Adrenal gland (tissue), 12 donors: Measurements from ENCODE around the gene NTSR2. TPM values are rescaled to one million over a fixed set of nuclear protein-coding genes. Genes with fewer than 3 reads are reported as not detected.

ENCODE experiments used
- DNase-seq, 7 donors: peaks; one replicate each; pipeline ENCODE4 v3.0.0-alpha.2; 2019 to 2020
- H3K27ac ChIP-seq, 5 donors: fragments of 200-600 bp; sonication (generic) in 4 of 5; 1 replicate in 3 of 5; 2 replicates in 2 of 5; pipeline versions ENCODE4 v1.5.1 to v1.8.0; 2016 to 2020; ENCODE audit warnings: mild to moderate bottlenecking in 1 of 5
- H3K27me3 ChIP-seq: fragments of 200-600 bp; 2 replicates; pipeline ENCODE4 v1.8.0; 2021
- H3K36me3 ChIP-seq, 2 donors: fragments of 200-600 bp; replicated peaks in 1 of 2; 1 replicate in 1 of 2; 2 replicates in 1 of 2; pipeline versions ENCODE4 v1.5.1 to v1.8.0; 2018 to 2022
- H3K4me1 ChIP-seq, 2 donors: fragments of 200-600 bp; replicated peaks in 1 of 2; 1 replicate in 1 of 2; 2 replicates in 1 of 2; pipeline versions ENCODE4 v1.5.1 to v1.8.0; 2018 to 2021
- H3K4me3 ChIP-seq, 4 donors: fragments of 200-600 bp; sonication (generic) in 3 of 4; one replicate each; pipeline ENCODE4 v1.5.1; 2016 to 2018
- H3K9me3 ChIP-seq, 3 donors: fragments of 200-600 bp; sonication (generic) in 1 of 3; replicated peaks in 1 of 3; 1 replicate in 2 of 3; 2 replicates in 1 of 3; pipeline versions ENCODE4 v1.5.1 to v1.8.0; 2016 to 2021
- POLR2A ChIP-seq, 2 donors: fragments of 450-650 bp; IDR thresholded peaks; one replicate each; pipeline ENCODE4 v1.6.1; 2017; ENCODE audit warnings: antibody characterized with exemption in 2 of 2, mild to moderate bottlenecking in 2 of 2, moderate library complexity in 1 of 2
- WGBS, 4 donors: extraction: QIAGEN DNeasy Blood & Tissue Kit in 2 of 4; methylation state at CpG; one replicate each; pipeline versions ENCODE4 v1.1.5 to v1.1.7; 2013 to 2017; 5-methylcytosine and 5-hydroxymethylcytosine counted together
- intact Hi-C, 2 donors: fragments of 100-400 bp; cut with DNase I; formaldehyde crosslinking; loops; one replicate each; pipeline versions ENCODE4 v1.14.1 to v1.15.0; 2022 to 2023
- polyA plus RNA-seq, 3 donors: library from polyadenylated mRNA; stranded (reverse); fragments of 200-250 nt in 2 of 3; fragments of 350-450 nt in 1 of 3; fragmentation: Illumina TruSeq in 1 of 3; extraction: RNeasy Lipid Tissue Mini Kit (QIAGEN cat#74804) in 1 of 3; gene quantifications; one replicate each; pipeline ENCODE4 v1.2.3, GENCODE V29; 2013 to 2014
- total RNA-seq, 9 donors: library from RNA; depleted of rRNA in 4 of 9; stranded (reverse); fragments of >200 nt in 4 of 9; fragments of 120-200 nt in 1 of 9; fragmentation: NEBNext Ultra II Directional in 1 of 9; extraction: Animal tissue kit (Norgen Biotek cat#: 25700) in 1 of 9; gene quantifications; one replicate each; pipeline versions ENCODE4 v1.1.0 to v1.2.4, GENCODE V29; 2013 to 2023
- TF ChIP-seq, protein P1 (sequence below), 6 experiments: fragments of 450-650 bp in 4 of 6; fragments of 200-600 bp in 2 of 6; sonication (generic) in 1 of 6; IDR thresholded peaks; 1 replicate in 5 of 6; 2 replicates in 1 of 6; pipeline versions ENCODE4 v1.5.1 to v1.8.0; 2016 to 2021; ENCODE audit warnings: antibody characterized with exemption in 6 of 6, mild to moderate bottlenecking in 2 of 6, moderate library complexity in 1 of 6
- donor health status: healthy with polysubstance abuse.
- donor health status: Bipolar disorder and iron deficiency.
- donor health status: DM: yes; HTN: yes; CAD: no.
- donor health status: DM: no; HTN: no; CAD: no.
- donor health status: DM: no; HTN: no; CAD: no.
- donor health status: DM: yes; HTN: yes; CAD: no.

NTSR2 gene
- total and polyA plus RNA-seq, 12 donors: 0.06 to 10.3 (median 1.1) TPM

DNA sequence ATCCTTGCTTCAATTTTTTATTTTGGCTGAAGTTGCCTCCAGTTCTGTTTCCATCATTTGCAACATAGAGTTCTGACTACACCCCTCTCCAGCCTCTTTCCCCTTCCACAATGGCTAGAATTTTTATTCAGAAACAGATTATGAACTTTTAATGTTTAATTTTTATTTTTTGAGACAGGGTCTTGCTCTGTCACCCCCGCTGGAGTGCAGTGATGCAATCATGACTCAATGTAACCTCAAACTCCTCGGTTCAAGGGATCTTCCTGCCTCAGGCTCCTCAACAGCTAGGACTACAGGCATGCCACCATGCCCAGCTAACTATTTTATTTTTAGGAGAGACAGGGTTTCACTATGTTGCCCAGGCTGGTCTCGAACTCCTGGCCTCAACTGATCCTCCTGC, 2.8 kb downstream of the NTSR2 start:
- H3K4me3 ChIP-seq: no peak overlapping the region
- no peaks in the 10 kb centered on the region for H3K9me3 ChIP-seq
- no peak for DNase-seq

DNA sequence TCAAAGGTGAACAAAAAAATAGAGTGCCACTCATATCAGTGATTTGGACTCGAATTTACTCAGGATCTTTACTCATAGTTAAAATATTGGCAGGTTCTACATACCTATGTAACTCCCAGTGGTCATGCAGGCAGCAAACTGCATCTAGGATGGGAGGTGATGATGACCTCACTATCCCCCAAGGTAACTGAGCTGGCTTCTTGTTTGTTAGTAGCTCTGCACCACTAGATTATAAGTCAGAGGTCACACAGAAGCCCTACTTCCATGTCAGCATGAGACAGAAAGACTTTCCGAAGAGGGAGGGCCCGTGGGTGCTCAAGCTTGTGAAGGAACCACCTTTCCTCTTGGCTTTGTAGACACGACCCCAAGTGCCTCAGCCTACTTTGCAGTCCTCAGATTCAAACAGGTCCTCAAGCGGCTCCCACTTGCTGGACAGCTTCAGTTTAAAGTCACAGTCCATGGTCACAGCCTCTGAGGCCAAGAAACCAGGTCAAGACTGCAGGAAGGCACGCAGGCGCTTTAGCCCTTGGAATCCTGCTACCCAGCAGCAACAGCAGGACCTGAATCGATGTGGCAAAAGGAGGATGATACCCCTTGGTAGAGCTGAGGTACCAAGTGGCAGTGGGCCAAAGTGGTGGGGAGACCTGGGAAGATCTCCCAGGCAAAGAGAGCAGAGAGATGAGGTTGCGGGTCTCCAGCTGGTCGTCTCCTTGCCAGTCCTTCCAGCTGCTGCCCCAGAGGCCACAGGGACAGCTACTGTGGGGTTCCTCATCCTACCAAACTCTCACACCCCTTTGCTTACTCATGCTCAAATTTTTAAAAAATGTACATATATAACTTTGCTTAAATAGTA, 4.3 kb downstream of the NTSR2 start:
- Histone ChIP-seq H3K36me3 (no peaks in the 10 kb centered on the region), H3K27me3 (no peaks in the 10 kb centered on the region), H3K4me1 (peaks cover 0 to 11% of the 10 kb centered on the region in 2 donors), H3K9me3 (no peaks in the 10 kb centered on the region), H3K27ac (no peak overlapping the region), H3K4me3 (no peak overlapping the region)
- intact Hi-C loops: no loop called here
- no peak for TF ChIP-seq POLR2A (IDR thresholded peaks at IDR 0.05)
- TF ChIP-seq, protein P1, sequence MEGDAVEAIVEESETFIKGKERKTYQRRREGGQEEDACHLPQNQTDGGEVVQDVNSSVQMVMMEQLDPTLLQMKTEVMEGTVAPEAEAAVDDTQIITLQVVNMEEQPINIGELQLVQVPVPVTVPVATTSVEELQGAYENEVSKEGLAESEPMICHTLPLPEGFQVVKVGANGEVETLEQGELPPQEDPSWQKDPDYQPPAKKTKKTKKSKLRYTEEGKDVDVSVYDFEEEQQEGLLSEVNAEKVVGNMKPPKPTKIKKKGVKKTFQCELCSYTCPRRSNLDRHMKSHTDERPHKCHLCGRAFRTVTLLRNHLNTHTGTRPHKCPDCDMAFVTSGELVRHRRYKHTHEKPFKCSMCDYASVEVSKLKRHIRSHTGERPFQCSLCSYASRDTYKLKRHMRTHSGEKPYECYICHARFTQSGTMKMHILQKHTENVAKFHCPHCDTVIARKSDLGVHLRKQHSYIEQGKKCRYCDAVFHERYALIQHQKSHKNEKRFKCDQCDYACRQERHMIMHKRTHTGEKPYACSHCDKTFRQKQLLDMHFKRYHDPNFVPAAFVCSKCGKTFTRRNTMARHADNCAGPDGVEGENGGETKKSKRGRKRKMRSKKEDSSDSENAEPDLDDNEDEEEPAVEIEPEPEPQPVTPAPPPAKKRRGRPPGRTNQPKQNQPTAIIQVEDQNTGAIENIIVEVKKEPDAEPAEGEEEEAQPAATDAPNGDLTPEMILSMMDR (IDR thresholded peaks at IDR 0.05): no peak
- 74 to 81% (median 78%) methylated on average over 8 to 10 of the region's 10 CpGs for WGBS, 4 donors
- no peak for DNase-seq

More for the DNA sequence above, 2.8 kb downstream of the NTSR2 start:
- H3K27me3 ChIP-seq: no peaks in the 10 kb centered on the region
- WGBS, 4 donors: 71 to 90% (median 78%) methylated on average over 3 of the region's 3 CpGs
- intact Hi-C loops: no loop called here
- H3K27ac ChIP-seq: no peak overlapping the region
- TF ChIP-seq, protein P1 (IDR thresholded peaks at IDR 0.05): no peak
- no peak for TF ChIP-seq POLR2A (IDR thresholded peaks at IDR 0.05)
- no peaks in the 10 kb centered on the region for H3K36me3 ChIP-seq
- H3K4me1 ChIP-seq: peaks cover 0 to 11% of the 10 kb centered on the region in 2 donors

DNA sequence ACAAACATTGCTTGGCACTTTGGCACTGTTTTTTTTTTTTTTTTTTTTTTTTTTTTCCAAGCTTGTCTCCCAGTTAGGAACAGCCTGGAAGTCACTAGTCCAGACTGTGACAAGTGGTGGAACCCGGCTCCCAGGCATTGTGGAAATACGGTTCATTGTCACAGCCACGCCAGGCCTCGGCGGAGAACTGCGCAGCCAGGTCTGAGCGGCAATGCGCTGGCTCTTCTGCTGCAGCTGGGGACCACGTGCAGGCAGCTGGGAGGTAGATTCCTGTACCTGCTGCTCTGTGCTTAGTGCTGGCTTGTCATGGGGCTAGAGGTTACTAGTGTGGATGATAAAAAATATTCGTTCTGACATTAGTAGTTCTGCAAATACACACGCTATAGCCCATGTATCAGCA, 5.0 kb downstream of the NTSR2 start:
- H3K36me3 ChIP-seq: no peaks in the 10 kb centered on the region
- intact Hi-C loops: no loop called here
- H3K9me3 ChIP-seq: no peaks in the 10 kb centered on the region
- WGBS, 4 donors: 81 to 89% (median 85%) methylated on average over 11 of the region's 11 CpGs
- TF ChIP-seq, protein P1 (IDR thresholded peaks at IDR 0.05): no peak
- TF ChIP-seq POLR2A (IDR thresholded peaks at IDR 0.05): no peak
- no peak overlapping the region for H3K4me3 ChIP-seq
- H3K27me3 ChIP-seq: peaks cover 3% of the 10 kb centered on the region
- H3K4me1 ChIP-seq: peaks cover 0 to 7% of the 10 kb centered on the region in 2 donors
- DNase-seq: no peak
- H3K27ac ChIP-seq: no peak overlapping the region

DNA sequence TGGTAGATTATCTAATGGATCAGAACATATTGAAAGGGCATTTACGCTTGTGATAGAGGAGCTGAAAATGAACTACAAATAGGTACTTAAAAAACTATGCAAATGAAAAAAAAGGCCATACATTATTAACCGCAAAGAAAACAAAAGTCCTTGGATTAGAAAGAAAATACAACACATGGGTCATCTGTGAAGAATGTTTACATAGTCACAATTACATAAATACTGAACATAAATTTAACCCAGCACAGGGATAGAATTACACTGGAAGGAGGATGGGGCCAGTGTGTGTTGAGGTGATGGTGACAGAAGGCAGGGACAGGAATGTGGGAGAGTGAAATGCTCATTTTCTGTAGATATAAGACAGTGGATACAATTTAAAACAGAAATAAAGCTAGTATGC, 6.6 kb downstream of the NTSR2 start:
- Histone ChIP-seq H3K27ac (no peak overlapping the region), H3K9me3 (no peaks in the 10 kb centered on the region), H3K4me3 (no peak overlapping the region), H3K4me1 (no peaks in the 10 kb centered on the region), H3K27me3 (peaks cover 6% of the 10 kb centered on the region), H3K36me3 (no peaks in the 10 kb centered on the region)
- no peak for DNase-seq
- intact Hi-C loops: no loop called here
- TF ChIP-seq, protein P1 (IDR thresholded peaks at IDR 0.05): no peak
- no peak for TF ChIP-seq POLR2A (IDR thresholded peaks at IDR 0.05)
- WGBS, 4 donors: 79 to 84% (median 80%) methylated on average over 2 of the region's 2 CpGs
